Measurements from ENCODE around the gene MED31. TPM values are rescaled to one million over a fixed set of nuclear protein-coding genes. Genes with fewer than 3 reads are reported as not detected.
A peak's percentile ranks its signal among the peaks of the same experiment; 100 is the strongest.
"Not testable (repeated sequence)": the region's sequence is repeated elsewhere in the genome, so short reads cannot be mapped to it uniquely, and the experiment has no call there.

The MED31 gene
- polyA plus RNA-seq (ENCODE audit: insufficient read length in 4 of 4), result 10 to 100 TPM; 20.8 to 26.2 (median 24.2) TPM

- peak in 3 of 4 donors; percentile 77 to 86 (median 80) for DNase-seq (ENCODE audit: low read depth in 4 of 4, low spot score in 2 of 4)
Observed at GRCh38 chr17:6651354-6651918, at the start of gene MED31, which contains the start of gene C17orf100. MED31 (minus strand) TSS chr17:6651605; CDS start chr17:6651528, 77 bp downstream. C17orf100 (plus strand) TSS chr17:6651762; CDS start chr17:6651914, 152 bp downstream.

GRCh38 chr17:6700948-6701307, 49.5 kb upstream of the MED31 start:
- DNase-seq (ENCODE audit: low read depth in 4 of 4, low spot score in 2 of 4), result no peak

GRCh38 chr17:6699997-6700947, 48.9 kb upstream of the MED31 start:
- DNase-seq (ENCODE audit: low read depth in 4 of 4, low spot score in 2 of 4), result no peak

GRCh38 chr17:6698004-6698403, 46.6 kb upstream of the MED31 start:
- no peak for DNase-seq (ENCODE audit: low read depth in 4 of 4, low spot score in 2 of 4)

GRCh38 chr17:6696906-6697305, 45.5 kb upstream of the MED31 start:
- no peak for DNase-seq (ENCODE audit: low read depth in 4 of 4, low spot score in 2 of 4)

GRCh38 chr17:6695565-6695964, 44.2 kb upstream of the MED31 start:
- DNase-seq (ENCODE audit: low read depth in 4 of 4, low spot score in 2 of 4), result no peak

GRCh38 chr17:6695051-6695450, 43.6 kb upstream of the MED31 start:
- DNase-seq (ENCODE audit: low read depth in 4 of 4, low spot score in 2 of 4), result no peak

- not testable (repeated sequence) for DNase-seq (ENCODE audit: low read depth in 4 of 4, low spot score in 2 of 4)
Observed at GRCh38 chr17:6691958-6692357, 40.6 kb upstream of the MED31 start.

- no peak for DNase-seq (ENCODE audit: low read depth in 4 of 4, low spot score in 2 of 4)
Observed at GRCh38 chr17:6691546-6691945, 40.1 kb upstream of the MED31 start.

GRCh38 chr17:6690641-6691040, 39.2 kb upstream of the MED31 start:
- DNase-seq (ENCODE audit: low read depth in 4 of 4, low spot score in 2 of 4), result no peak

GRCh38 chr17:6688944-6689343, 37.5 kb upstream of the MED31 start:
- no peak for DNase-seq (ENCODE audit: low read depth in 4 of 4, low spot score in 2 of 4)

GRCh38 chr17:6686026-6686425, 34.6 kb upstream of the MED31 start:
- no peak for DNase-seq (ENCODE audit: low read depth in 4 of 4, low spot score in 2 of 4)

GRCh38 chr17:6684881-6685767, 33.7 kb upstream of the MED31 start:
- DNase-seq (ENCODE audit: low read depth in 4 of 4, low spot score in 2 of 4), result no peak

- no peak for DNase-seq (ENCODE audit: low read depth in 4 of 4, low spot score in 2 of 4)
Observed at GRCh38 chr17:6684460-6684783, 33.0 kb upstream of the MED31 start.

GRCh38 chr17:6683730-6684459, 32.5 kb upstream of the MED31 start:
- DNase-seq (ENCODE audit: low read depth in 4 of 4, low spot score in 2 of 4), result no peak

GRCh38 chr17:6683081-6683684, 31.8 kb upstream of the MED31 start:
- no peak for DNase-seq (ENCODE audit: low read depth in 4 of 4, low spot score in 2 of 4)

GRCh38 chr17:6682339-6682738, 30.9 kb upstream of the MED31 start:
- DNase-seq (ENCODE audit: low read depth in 4 of 4, low spot score in 2 of 4), result no peak

GRCh38 chr17:6681671-6682070, 30.3 kb upstream of the MED31 start:
- no peak for DNase-seq (ENCODE audit: low read depth in 4 of 4, low spot score in 2 of 4)

GRCh38 chr17:6681176-6681575, 29.8 kb upstream of the MED31 start:
- DNase-seq (ENCODE audit: low read depth in 4 of 4, low spot score in 2 of 4), result no peak

- DNase-seq (ENCODE audit: low read depth in 4 of 4, low spot score in 2 of 4), result no peak
Observed at GRCh38 chr17:6679241-6679640, 27.8 kb upstream of the MED31 start.
